ENCODE results near the gene CLEC1A.

DNA sequence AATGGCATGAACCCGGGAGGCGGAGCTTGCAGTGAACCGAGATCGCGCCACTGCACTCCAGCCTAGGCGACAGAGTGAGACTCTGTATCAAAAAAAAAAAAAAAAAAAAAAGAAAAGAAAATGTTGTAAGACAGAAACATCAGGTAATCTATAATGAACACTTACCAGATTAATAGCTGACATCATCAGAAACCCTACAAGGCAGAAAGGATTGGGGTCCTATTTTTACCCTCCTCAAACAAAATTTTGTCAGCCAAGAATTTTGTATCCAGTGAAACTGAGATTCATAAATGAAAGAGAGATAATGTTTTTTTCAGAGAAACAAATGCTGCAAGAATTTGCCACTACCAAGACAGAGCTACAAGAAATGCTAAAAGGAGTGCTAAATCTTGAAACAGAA is 14.1 kb downstream of the CLEC1A start:
- TF ChIP-seq, protein P1, sequence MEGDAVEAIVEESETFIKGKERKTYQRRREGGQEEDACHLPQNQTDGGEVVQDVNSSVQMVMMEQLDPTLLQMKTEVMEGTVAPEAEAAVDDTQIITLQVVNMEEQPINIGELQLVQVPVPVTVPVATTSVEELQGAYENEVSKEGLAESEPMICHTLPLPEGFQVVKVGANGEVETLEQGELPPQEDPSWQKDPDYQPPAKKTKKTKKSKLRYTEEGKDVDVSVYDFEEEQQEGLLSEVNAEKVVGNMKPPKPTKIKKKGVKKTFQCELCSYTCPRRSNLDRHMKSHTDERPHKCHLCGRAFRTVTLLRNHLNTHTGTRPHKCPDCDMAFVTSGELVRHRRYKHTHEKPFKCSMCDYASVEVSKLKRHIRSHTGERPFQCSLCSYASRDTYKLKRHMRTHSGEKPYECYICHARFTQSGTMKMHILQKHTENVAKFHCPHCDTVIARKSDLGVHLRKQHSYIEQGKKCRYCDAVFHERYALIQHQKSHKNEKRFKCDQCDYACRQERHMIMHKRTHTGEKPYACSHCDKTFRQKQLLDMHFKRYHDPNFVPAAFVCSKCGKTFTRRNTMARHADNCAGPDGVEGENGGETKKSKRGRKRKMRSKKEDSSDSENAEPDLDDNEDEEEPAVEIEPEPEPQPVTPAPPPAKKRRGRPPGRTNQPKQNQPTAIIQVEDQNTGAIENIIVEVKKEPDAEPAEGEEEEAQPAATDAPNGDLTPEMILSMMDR (IDR thresholded peaks at IDR 0.05; ENCODE audit: insufficient read depth, low read length), result no peak
- TF ChIP-seq, protein P2, sequence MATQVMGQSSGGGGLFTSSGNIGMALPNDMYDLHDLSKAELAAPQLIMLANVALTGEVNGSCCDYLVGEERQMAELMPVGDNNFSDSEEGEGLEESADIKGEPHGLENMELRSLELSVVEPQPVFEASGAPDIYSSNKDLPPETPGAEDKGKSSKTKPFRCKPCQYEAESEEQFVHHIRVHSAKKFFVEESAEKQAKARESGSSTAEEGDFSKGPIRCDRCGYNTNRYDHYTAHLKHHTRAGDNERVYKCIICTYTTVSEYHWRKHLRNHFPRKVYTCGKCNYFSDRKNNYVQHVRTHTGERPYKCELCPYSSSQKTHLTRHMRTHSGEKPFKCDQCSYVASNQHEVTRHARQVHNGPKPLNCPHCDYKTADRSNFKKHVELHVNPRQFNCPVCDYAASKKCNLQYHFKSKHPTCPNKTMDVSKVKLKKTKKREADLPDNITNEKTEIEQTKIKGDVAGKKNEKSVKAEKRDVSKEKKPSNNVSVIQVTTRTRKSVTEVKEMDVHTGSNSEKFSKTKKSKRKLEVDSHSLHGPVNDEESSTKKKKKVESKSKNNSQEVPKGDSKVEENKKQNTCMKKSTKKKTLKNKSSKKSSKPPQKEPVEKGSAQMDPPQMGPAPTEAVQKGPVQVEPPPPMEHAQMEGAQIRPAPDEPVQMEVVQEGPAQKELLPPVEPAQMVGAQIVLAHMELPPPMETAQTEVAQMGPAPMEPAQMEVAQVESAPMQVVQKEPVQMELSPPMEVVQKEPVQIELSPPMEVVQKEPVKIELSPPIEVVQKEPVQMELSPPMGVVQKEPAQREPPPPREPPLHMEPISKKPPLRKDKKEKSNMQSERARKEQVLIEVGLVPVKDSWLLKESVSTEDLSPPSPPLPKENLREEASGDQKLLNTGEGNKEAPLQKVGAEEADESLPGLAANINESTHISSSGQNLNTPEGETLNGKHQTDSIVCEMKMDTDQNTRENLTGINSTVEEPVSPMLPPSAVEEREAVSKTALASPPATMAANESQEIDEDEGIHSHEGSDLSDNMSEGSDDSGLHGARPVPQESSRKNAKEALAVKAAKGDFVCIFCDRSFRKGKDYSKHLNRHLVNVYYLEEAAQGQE (IDR thresholded peaks at IDR 0.05; ENCODE audit: insufficient replicate concordance, low read depth), result no peak
- TF ChIP-seq GABPA (IDR thresholded peaks at IDR 0.05; ENCODE audit: low read depth), result no peak
- no peak for TF ChIP-seq POLR2AphosphoS5 (IDR thresholded peaks at IDR 0.05; ENCODE audit: low read depth)
- TF ChIP-seq SPI1 (IDR thresholded peaks at IDR 0.05; ENCODE audit: borderline replicate concordance, low read depth), result no peak

All from HL-60 (cell line).